Measurements from ENCODE around the gene GPC5. TPM values are rescaled to one million over a fixed set of nuclear protein-coding genes. Genes with fewer than 3 reads are reported as not detected.
A peak's percentile ranks its signal among the peaks of the same experiment; 100 is the strongest.

Gene GPC5
- total RNA-seq, 1 donor from 2014 or later, result 0.28 TPM

GRCh38 chr13:92177966-92178365 lies 779.5 kb downstream of the GPC5 start:
- DNase-seq (ENCODE audit: low read depth, low spot score), result no peak
- Mint-ChIP-seq H3K27me3 (ENCODE audit: low read depth) (no peaks in the 10 kb centered on the region), H3K4me1 (no peaks in the 10 kb centered on the region), H3K36me3 (ENCODE audit: low read depth) (no peaks in the 10 kb centered on the region), H3K4me3 (no peak overlapping the region), H3K27ac (ENCODE audit: unreplicated experiment) (no peak overlapping the region), H3K9me3 (no peaks in the 10 kb centered on the region)
- TF ChIP-seq, protein P1, sequence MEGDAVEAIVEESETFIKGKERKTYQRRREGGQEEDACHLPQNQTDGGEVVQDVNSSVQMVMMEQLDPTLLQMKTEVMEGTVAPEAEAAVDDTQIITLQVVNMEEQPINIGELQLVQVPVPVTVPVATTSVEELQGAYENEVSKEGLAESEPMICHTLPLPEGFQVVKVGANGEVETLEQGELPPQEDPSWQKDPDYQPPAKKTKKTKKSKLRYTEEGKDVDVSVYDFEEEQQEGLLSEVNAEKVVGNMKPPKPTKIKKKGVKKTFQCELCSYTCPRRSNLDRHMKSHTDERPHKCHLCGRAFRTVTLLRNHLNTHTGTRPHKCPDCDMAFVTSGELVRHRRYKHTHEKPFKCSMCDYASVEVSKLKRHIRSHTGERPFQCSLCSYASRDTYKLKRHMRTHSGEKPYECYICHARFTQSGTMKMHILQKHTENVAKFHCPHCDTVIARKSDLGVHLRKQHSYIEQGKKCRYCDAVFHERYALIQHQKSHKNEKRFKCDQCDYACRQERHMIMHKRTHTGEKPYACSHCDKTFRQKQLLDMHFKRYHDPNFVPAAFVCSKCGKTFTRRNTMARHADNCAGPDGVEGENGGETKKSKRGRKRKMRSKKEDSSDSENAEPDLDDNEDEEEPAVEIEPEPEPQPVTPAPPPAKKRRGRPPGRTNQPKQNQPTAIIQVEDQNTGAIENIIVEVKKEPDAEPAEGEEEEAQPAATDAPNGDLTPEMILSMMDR (conservative IDR thresholded peaks at IDR 0.05), result no peak

DNA sequence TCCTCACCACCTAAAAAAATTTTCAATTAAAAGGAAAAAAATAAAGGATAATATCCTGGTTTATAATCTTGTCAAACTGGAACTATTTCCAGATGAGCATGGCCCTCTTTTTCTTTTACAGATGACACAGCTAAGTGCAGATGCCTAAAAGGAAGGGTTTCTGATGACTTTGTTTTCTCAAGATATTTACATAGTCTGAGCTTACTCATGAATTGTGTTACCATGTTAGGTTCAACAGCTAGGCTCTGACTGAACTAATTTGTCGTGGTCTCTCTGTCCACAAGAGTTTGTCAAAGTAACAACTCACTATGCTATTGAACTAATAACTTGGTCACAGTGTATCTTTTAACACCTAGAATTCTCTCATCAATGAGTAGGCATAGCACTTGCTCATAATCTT lies 780.8 kb downstream of the GPC5 start:
- Mint-ChIP-seq H3K27me3 (ENCODE audit: low read depth) (no peaks in the 10 kb centered on the region), H3K27ac (ENCODE audit: unreplicated experiment) (no peak overlapping the region), H3K4me3 (no peak overlapping the region), H3K36me3 (ENCODE audit: low read depth) (no peaks in the 10 kb centered on the region), H3K4me1 (no peaks in the 10 kb centered on the region), H3K9me3 (no peaks in the 10 kb centered on the region)
- TF ChIP-seq, protein P1 (conservative IDR thresholded peaks at IDR 0.05), result no peak
- DNase-seq (ENCODE audit: low read depth, low spot score), result no peak

DNA sequence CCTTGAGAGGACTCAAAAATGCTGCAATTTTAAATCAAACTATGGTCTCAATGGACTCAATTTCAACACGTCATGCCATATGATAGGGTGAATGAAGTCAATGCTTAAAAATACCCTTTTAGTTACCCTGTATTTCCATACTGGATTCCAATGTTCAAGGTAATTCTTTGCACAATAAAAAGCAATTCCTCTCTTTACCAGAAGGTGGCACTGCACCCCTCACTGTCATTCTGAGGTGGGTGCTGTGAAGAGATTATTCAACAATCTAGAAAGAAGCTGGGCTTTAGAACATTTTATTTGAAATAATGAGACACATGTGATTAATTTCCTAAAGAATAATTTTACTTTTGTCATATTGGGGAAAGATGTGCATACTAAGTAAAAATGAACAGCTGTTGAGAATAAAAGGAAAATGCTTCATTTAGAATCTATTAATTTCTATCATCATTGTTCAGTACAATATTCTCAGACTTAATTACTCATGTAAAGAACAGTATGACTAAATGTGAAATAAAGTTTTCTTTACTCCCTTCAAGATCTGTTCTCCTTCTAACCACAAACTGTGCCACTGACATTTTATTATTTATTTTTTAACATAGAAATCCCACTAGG lies 789.1 kb downstream of the GPC5 start:
- Mint-ChIP-seq H3K4me3 (no peak overlapping the region), H3K27me3 (ENCODE audit: low read depth) (no peaks in the 10 kb centered on the region), H3K4me1 (no peaks in the 10 kb centered on the region), H3K9me3 (no peaks in the 10 kb centered on the region), H3K27ac (ENCODE audit: unreplicated experiment) (no peak overlapping the region), H3K36me3 (ENCODE audit: low read depth) (peaks cover 3% of the 10 kb centered on the region)
- TF ChIP-seq, protein P1 (conservative IDR thresholded peaks at IDR 0.05), result peak; percentile 92
- peak; percentile 28 for DNase-seq (ENCODE audit: low read depth, low spot score)

- Mint-ChIP-seq H3K36me3 (ENCODE audit: low read depth) (peaks cover 3% of the 10 kb centered on the region), H3K27me3 (ENCODE audit: low read depth) (no peaks in the 10 kb centered on the region), H3K27ac (ENCODE audit: unreplicated experiment) (no peak overlapping the region), H3K4me1 (no peaks in the 10 kb centered on the region), H3K4me3 (no peak overlapping the region), H3K9me3 (no peaks in the 10 kb centered on the region)
- no peak for DNase-seq (ENCODE audit: low read depth, low spot score)
- TF ChIP-seq, protein P1 (conservative IDR thresholded peaks at IDR 0.05), result no peak
Measured at GRCh38 chr13:92188574-92188973, 790.2 kb downstream of the GPC5 start.

DNA sequence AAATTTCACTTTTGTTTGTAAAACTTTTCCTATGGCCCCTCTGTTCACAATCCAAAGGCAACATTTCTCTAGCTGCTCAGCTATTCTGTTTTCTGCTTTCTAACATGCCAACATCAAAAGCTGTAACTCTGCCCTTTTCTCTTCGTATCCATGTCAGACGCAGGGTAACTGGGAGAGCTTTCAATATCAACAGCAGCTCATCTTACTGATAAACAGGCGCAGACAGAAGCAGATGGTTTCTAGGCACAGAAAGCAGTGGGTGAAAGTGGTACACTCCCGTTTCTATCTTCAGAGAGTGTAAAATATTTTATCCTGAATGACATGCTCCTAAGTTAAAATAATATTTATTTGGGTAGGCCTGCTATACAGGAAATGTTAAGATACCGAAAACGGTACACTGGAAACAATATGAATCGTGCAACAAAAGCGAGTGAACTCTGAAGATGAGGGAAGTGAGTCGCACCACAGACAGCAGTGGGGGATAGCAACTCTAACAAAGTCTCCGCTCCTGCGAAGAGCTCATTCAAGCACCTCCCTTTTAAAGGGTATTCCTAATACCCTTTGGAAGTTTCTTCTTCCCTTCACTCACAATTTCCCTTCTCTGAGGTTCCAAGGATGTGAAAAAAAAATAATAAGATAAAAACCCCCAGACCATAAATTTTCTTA lies 798.3 kb downstream of the GPC5 start:
- Mint-ChIP-seq H3K27ac (ENCODE audit: unreplicated experiment) (no peak overlapping the region), H3K4me3 (no peak overlapping the region), H3K27me3 (ENCODE audit: low read depth) (no peaks in the 10 kb centered on the region), H3K36me3 (ENCODE audit: low read depth) (no peaks in the 10 kb centered on the region), H3K9me3 (no peaks in the 10 kb centered on the region), H3K4me1 (no peaks in the 10 kb centered on the region)
- TF ChIP-seq, protein P1 (conservative IDR thresholded peaks at IDR 0.05), result no peak
- no peak for DNase-seq (ENCODE audit: low read depth, low spot score)
